Endothelial cell of umbilical vein (primary cell): ENCODE measurements around the gene ATP6V0A4. TPM values are rescaled to one million over a fixed set of nuclear protein-coding genes. Genes with fewer than 3 reads are reported as not detected.

Source experiments
- BruUV-seq: library from RNA; stranded (reverse); fragments of 400-500 nt; replicated peaks from 2 replicates; lab custom pipeline; 2021; lab: Mats Ljungman, UMichigan
- CTCF ChIA-PET: fragments of 300-600, 350-600 bp; sonication (Branson Sonifier 250); formaldehyde crosslinking; loops from one replicate; lab custom pipeline; 2021; ENCODE audit warnings: antibody characterized with exemption, inconsistent platforms; lab: Charles Lee
- POLR2A ChIA-PET: fragments of 300-600, 350-600 bp; sonication (Branson Sonifier 250); formaldehyde crosslinking; loops from one replicate; lab custom pipeline; 2021; ENCODE audit warnings: antibody characterized with exemption, inconsistent platforms; lab: Charles Lee
- DNase-seq: peaks from one replicate; pipeline ENCODE4 v3.0.0-alpha.2; 2011; ENCODE audit warnings: low read depth, low spot score
- FAIRE-seq: peaks from 2 replicates; lab custom pipeline; 2011; peaks lifted over from hg19 to GRCh38; lab: Jason Lieb, UNC
- H2AFZ ChIP-seq: 2 replicates; pipeline ENCODE4 v1.6.0; 2012; ENCODE audit warnings: low read depth, low read length, control low read depth, inconsistent platforms
- H3K27ac ChIP-seq: 2 replicates; pipeline ENCODE4 v1.5.1; 2011; ENCODE audit warnings: low read depth, mild to moderate bottlenecking, control low read depth, low read length, moderate library complexity; ENCODE audit not compliant: insufficient read depth
- H3K27me3 ChIP-seq, 2 experiments: 2 replicates each; pipeline versions ENCODE4 v1.6.0 to v1.6.1; 2011; ENCODE audit warnings: low read length in 2 of 2, mixed read lengths in 1 of 2; ENCODE audit not compliant: control insufficient read depth in 2 of 2, insufficient read depth in 2 of 2
- H3K36me3 ChIP-seq, 2 experiments: 2 replicates in 1 of 2; 3 replicates in 1 of 2; pipeline ENCODE4 v1.5.1; 2011; ENCODE audit warnings: low read length in 2 of 2, mild to moderate bottlenecking in 1 of 2, moderate library complexity in 1 of 2; ENCODE audit not compliant: control insufficient read depth in 2 of 2, insufficient read depth in 2 of 2; ENCODE audit errors: extremely low read depth in 1 of 2
- H3K4me1 ChIP-seq: 3 replicates; pipeline ENCODE4 v1.5.1; 2011; ENCODE audit warnings: mild to moderate bottlenecking, low read length; ENCODE audit not compliant: control insufficient read depth, insufficient read depth; ENCODE audit errors: extremely low read depth
- H3K4me2 ChIP-seq: 2 replicates; pipeline ENCODE4 v1.6.1; 2011; ENCODE audit warnings: low read length, control low read depth, mixed read lengths; ENCODE audit not compliant: insufficient read depth
- H3K4me3 ChIP-seq, 3 experiments: fragments of 200-600 bp in 1 of 3; sonication (generic), shearing (Covaris generic) in 1 of 3; replicated peaks in 1 of 3; 2 replicates each; pipeline ENCODE4 v1.5.1; 2011 to 2016; ENCODE audit warnings: control low read depth in 3 of 3, low read length in 3 of 3, mild to moderate bottlenecking in 2 of 3, inconsistent platforms in 1 of 3, low read depth in 1 of 3, moderate library complexity in 1 of 3; ENCODE audit not compliant: insufficient read depth in 1 of 3
- H3K79me2 ChIP-seq: 2 replicates; pipeline ENCODE4 v1.6.0; 2012; ENCODE audit warnings: low read length, inconsistent platforms; ENCODE audit not compliant: control insufficient read depth, insufficient read depth
- H3K9ac ChIP-seq: replicated peaks from 2 replicates; pipeline ENCODE3; 2011; ENCODE audit warnings: low read length, control low read depth; ENCODE audit not compliant: insufficient read depth; ENCODE audit errors: extremely low read depth
- H3K9me1 ChIP-seq: replicated peaks from 3 replicates; pipeline ENCODE4 v1.6.0; 2011; ENCODE audit warnings: mild to moderate bottlenecking, low read length; ENCODE audit not compliant: control insufficient read depth, insufficient read depth; ENCODE audit errors: extremely low read depth
- H3K9me3 ChIP-seq: replicated peaks from 2 replicates; pipeline ENCODE4 v1.5.1; 2012; ENCODE audit warnings: low read length, inconsistent platforms; ENCODE audit not compliant: control insufficient read depth, insufficient read depth
- H4K20me1 ChIP-seq: replicated peaks from 2 replicates; pipeline ENCODE3; 2011; ENCODE audit warnings: mild to moderate bottlenecking, low read length; ENCODE audit not compliant: control insufficient read depth, insufficient read depth; ENCODE audit errors: extremely low read depth
- FOS ChIP-seq: IDR thresholded peaks from 2 replicates; pipeline ENCODE4 v1.6.1; 2011; ENCODE audit warnings: mild to moderate bottlenecking, low read length, moderate library complexity, borderline replicate concordance; ENCODE audit not compliant: insufficient read depth
- GATA2 ChIP-seq: IDR thresholded peaks from 2 replicates; pipeline ENCODE4 v1.7.0; 2011; ENCODE audit warnings: low read depth, mild to moderate bottlenecking, moderate library complexity, mixed read lengths, low read length; ENCODE audit not compliant: insufficient read length, insufficient read depth
- POLR2AphosphoS5 ChIP-seq: IDR thresholded peaks from 2 replicates; pipeline ENCODE4 v1.6.1; 2012; ENCODE audit warnings: low read depth, mild to moderate bottlenecking, control low read depth, low read length, moderate library complexity; ENCODE audit not compliant: insufficient read depth
- dilution Hi-C: fragments of 300-500 bp; cut with MboI; formaldehyde crosslinking; loops from one replicate; pipeline ENCODE4 v1.15.0; 2019; ENCODE audit warnings: low sequenced_read_pairs; ENCODE audit not compliant: extremely low pct_ligation_motif_present
- intact Hi-C: fragments of 100-400 bp; cut with micrococcal nuclease; formaldehyde crosslinking; loops from one replicate; pipeline ENCODE4 v1.10.0; 2022
- polyA plus RNA-seq, 4 experiments: library from polyadenylated mRNA; depleted of rRNA in 3 of 4; stranded (reverse) in 3 of 4; unstranded in 1 of 4; fragments of >200 nt; gene quantifications; 2 replicates each; pipeline versions ENCODE4 v1.2.1 to v1.2.3, GENCODE V29; 2011 to 2012; ENCODE audit warnings: missing spikeins in 1 of 4
- total RNA-seq: library from RNA; stranded (reverse); gene quantifications from 2 replicates; pipeline ENCODE4 v1.2.3, GENCODE V29; 2021
- TF ChIP-seq, protein P1 (sequence below), 2 donors: IDR thresholded peaks; 1 replicate in 1 of 2; 2 replicates in 1 of 2; pipeline ENCODE4 v1.5.1; 2011; ENCODE audit warnings: low read length in 2 of 2, mild to moderate bottlenecking in 2 of 2, moderate library complexity in 2 of 2, control low read depth in 1 of 2, inconsistent platforms in 1 of 2, low read depth in 1 of 2; ENCODE audit not compliant: insufficient read depth in 1 of 2; ENCODE audit errors: extremely low read depth in 1 of 2

The ATP6V0A4 gene
- total and polyA plus RNA-seq, 2 donors (not counting 3 experiments of a cell fraction or from before 2014, with no cell fraction given): 0.07 to 0.24 TPM

DNA sequence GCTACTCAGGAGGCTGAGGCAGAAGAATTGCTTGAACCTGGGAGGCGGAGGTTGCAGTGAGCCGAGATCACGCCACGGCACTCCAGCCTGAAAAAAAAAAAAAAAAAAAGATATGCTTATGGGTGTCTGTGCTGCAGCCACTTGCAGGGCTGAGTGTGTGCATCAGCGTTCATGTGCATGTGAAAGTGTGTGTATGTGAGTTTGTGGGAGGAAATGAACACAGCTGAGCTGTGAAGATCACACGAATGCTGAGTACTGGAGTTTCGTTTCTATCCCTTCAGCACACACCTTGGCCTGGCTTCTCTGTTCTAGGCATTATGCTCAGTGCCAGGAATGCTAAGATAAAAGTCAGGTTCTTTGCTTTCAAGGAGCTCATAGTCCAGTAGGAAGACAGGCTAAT lies 84.8 kb downstream of the ATP6V0A4 start:
- Histone ChIP-seq H3K79me2 (no peaks in the 10 kb centered on the region), H3K27ac (no peak overlapping the region), H3K27me3 (no peaks in the 10 kb centered on the region), H3K4me1 (no peaks in the 10 kb centered on the region), H3K4me2 (no peak overlapping the region), H3K9me1 (no peaks in the 10 kb centered on the region), H2AFZ (no peak overlapping the region), H3K36me3 (no peaks in the 10 kb centered on the region), H3K9me3 (no peaks in the 10 kb centered on the region), H3K4me3 (no peak overlapping the region), H3K9ac (no peak overlapping the region), H4K20me1 (no peaks in the 10 kb centered on the region)
- no TSS peak for BruUV-seq
- no peak for TF ChIP-seq POLR2AphosphoS5
- no peak for TF ChIP-seq GATA2
- TF ChIP-seq FOS: no peak
- DNase-seq (no peak), FAIRE-seq (no peak)
- ChIA-PET POLR2A (no interaction called here), CTCF (interaction anchor here (0.9 kb wide), 1 partner anchor 9 kb away, joined by 3 read pairs; no protein-coding TSS in a partner anchor)
- dilution Hi-C loops (no loop called here), intact Hi-C loops (no loop called here)

DNA sequence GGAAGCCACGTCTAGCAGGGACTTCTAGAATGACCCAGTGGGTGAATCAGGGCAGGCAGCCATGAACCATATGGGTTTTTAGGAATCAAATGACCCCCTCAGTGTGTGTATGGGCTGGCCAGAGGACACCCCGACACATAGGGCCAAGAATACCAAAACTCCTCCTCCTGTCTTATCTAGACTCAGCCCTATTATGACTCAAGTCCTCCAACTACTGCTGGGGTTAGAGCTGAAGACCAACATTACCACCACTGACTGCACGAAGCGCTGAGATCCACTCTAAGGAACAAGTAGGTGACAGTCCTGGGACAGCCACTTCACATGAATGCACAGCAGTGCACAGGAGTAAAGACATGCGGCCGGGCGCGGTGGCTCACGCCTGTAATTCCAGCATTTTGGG lies 85.3 kb downstream of the ATP6V0A4 start:
- intact Hi-C loops: no loop called here

More for the DNA sequence above, 85.3 kb downstream of the ATP6V0A4 start:
- Histone ChIP-seq H3K9me3 (no peaks in the 10 kb centered on the region), H3K4me3 (no peak overlapping the region), H3K27me3 (no peaks in the 10 kb centered on the region), H3K9ac (no peak overlapping the region), H3K79me2 (no peaks in the 10 kb centered on the region), H3K36me3 (no peaks in the 10 kb centered on the region), H2AFZ (no peak overlapping the region), H4K20me1 (no peaks in the 10 kb centered on the region), H3K4me1 (no peaks in the 10 kb centered on the region), H3K27ac (no peak overlapping the region), H3K9me1 (no peaks in the 10 kb centered on the region), H3K4me2 (no peak overlapping the region)
- ChIA-PET POLR2A (no interaction called here), CTCF (no interaction called here)
- no TSS peak for BruUV-seq
- FAIRE-seq (no peak), DNase-seq (no peak)
- dilution Hi-C loops: no loop called here
- TF ChIP-seq, protein P1, sequence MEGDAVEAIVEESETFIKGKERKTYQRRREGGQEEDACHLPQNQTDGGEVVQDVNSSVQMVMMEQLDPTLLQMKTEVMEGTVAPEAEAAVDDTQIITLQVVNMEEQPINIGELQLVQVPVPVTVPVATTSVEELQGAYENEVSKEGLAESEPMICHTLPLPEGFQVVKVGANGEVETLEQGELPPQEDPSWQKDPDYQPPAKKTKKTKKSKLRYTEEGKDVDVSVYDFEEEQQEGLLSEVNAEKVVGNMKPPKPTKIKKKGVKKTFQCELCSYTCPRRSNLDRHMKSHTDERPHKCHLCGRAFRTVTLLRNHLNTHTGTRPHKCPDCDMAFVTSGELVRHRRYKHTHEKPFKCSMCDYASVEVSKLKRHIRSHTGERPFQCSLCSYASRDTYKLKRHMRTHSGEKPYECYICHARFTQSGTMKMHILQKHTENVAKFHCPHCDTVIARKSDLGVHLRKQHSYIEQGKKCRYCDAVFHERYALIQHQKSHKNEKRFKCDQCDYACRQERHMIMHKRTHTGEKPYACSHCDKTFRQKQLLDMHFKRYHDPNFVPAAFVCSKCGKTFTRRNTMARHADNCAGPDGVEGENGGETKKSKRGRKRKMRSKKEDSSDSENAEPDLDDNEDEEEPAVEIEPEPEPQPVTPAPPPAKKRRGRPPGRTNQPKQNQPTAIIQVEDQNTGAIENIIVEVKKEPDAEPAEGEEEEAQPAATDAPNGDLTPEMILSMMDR (IDR thresholded peaks at IDR 0.05; ENCODE audit: extremely low read depth in 1 of 2, insufficient read depth in 1 of 2, low read depth in 1 of 2, low read length in 2 of 2): no peak
